GM23338 (cell line): ENCODE data around the gene RGS6. TPM values are rescaled to one million over a fixed set of nuclear protein-coding genes. Genes with fewer than 3 reads are reported as not detected.

Experiments
- ATAC-seq: fragments of 200-7000 bp; cut with Tn5 transposase; 3 replicates; pipeline ENCODE4 v1.9.1; 2020
- DNase-seq: peaks from one replicate; pipeline ENCODE4 v3.0.0-alpha.2; 2015; ENCODE audit warnings: low spot score
- H2AFZ ChIP-seq: fragments of 200-600 bp; sonication (generic); 2 replicates; pipeline ENCODE4 v1.8.0; 2016; ENCODE audit warnings: antibody characterized with exemption, mild to moderate bottlenecking, moderate library complexity
- H3F3A ChIP-seq: fragments of 200-600 bp; sonication (generic); replicated peaks from 2 replicates; pipeline ENCODE4 v1.8.0; 2017; ENCODE audit warnings: antibody characterized with exemption, mixed run types, low read depth
- H3K27ac ChIP-seq: fragments of 200-600 bp; sonication (generic); 2 replicates; pipeline ENCODE4 v1.6.1; 2016; ENCODE audit warnings: low read depth
- H3K27me3 ChIP-seq: fragments of 200-600 bp; sonication (generic); 2 replicates; pipeline ENCODE4 v1.8.0; 2016; ENCODE audit warnings: mild to moderate bottlenecking, mixed run types, moderate library complexity; ENCODE audit not compliant: insufficient read depth
- H3K36me3 ChIP-seq: fragments of 200-600 bp; sonication (generic); 2 replicates; pipeline ENCODE4 v1.8.0; 2016; ENCODE audit warnings: mild to moderate bottlenecking; ENCODE audit not compliant: insufficient read depth
- H3K4me1 ChIP-seq: fragments of 200-600 bp; sonication (generic); 2 replicates; pipeline ENCODE4 v1.8.0; 2016; ENCODE audit warnings: mild to moderate bottlenecking, moderate library complexity; ENCODE audit not compliant: insufficient read depth
- H3K4me2 ChIP-seq: fragments of 200-600 bp; sonication (generic); 2 replicates; pipeline ENCODE4 v1.7.1; 2017; ENCODE audit warnings: mixed run types
- H3K4me3 ChIP-seq: fragments of 200-600 bp; sonication (generic); 2 replicates; pipeline ENCODE4 v1.6.1; 2016; ENCODE audit warnings: mixed run types
- H3K79me2 ChIP-seq: fragments of 200-600 bp; sonication (generic); replicated peaks from 2 replicates; pipeline ENCODE4 v1.8.0; 2017; ENCODE audit warnings: mild to moderate bottlenecking; ENCODE audit not compliant: insufficient read depth
- H3K9me2 ChIP-seq: fragments of 200-600 bp; sonication (generic); 2 replicates; pipeline ENCODE4 v1.8.0; 2017; ENCODE audit not compliant: insufficient read depth
- H4K20me1 ChIP-seq: fragments of 200-600 bp; sonication (generic); replicated peaks from 2 replicates; pipeline ENCODE4 v1.8.0; 2017; ENCODE audit warnings: mild to moderate bottlenecking; ENCODE audit not compliant: insufficient read depth
- H3K27ac Mint-ChIP-seq: 2 replicates; pipeline ENCODE4 v1.8.0; 2020; ENCODE audit warnings: inconsistent platforms, mild to moderate bottlenecking, moderate library complexity, mixed read lengths
- H3K27me3 Mint-ChIP-seq: 3 replicates; pipeline ENCODE4 v1.8.0; 2022; ENCODE audit warnings: low read depth, mild to moderate bottlenecking, moderate library complexity, mixed read lengths, inconsistent platforms; ENCODE audit not compliant: insufficient read depth, poor library complexity
- H3K36me3 Mint-ChIP-seq: 3 replicates; pipeline ENCODE4 v1.8.0; 2021; ENCODE audit warnings: low read depth, mild to moderate bottlenecking, inconsistent platforms, moderate library complexity, mixed read lengths
- H3K4me1 Mint-ChIP-seq: 3 replicates; pipeline ENCODE4 v1.8.0; 2020; ENCODE audit warnings: mild to moderate bottlenecking, inconsistent platforms, mixed read lengths
- H3K4me3 Mint-ChIP-seq: 3 replicates; pipeline ENCODE4 v1.8.0; 2021; ENCODE audit warnings: moderate library complexity, mild to moderate bottlenecking, inconsistent platforms, mixed read lengths
- H3K9me3 Mint-ChIP-seq: 3 replicates; pipeline ENCODE4 v1.8.0; 2020; ENCODE audit warnings: moderate library complexity, mild to moderate bottlenecking, inconsistent platforms, mixed read lengths
- CREB1 ChIP-seq: fragments of 250-450 bp; sonication (Bioruptor Pico); IDR thresholded peaks from 2 replicates; pipeline ENCODE4 v1.5.0; 2020; ENCODE audit warnings: low read depth, mild to moderate bottlenecking, moderate library complexity
- EZH2phosphoT487 ChIP-seq: fragments of 200-600 bp; sonication (generic); IDR thresholded peaks from one replicate; pipeline ENCODE4 v1.8.1; 2018; ENCODE audit warnings: antibody characterized with exemption; ENCODE audit not compliant: unreplicated experiment
- NANOG ChIP-seq: IDR thresholded peaks from 2 replicates; pipeline ENCODE4 v1.6.1; 2016; ENCODE audit warnings: antibody characterized with exemption, borderline replicate concordance
- ZNF462 ChIP-seq: fragments of 250-450 bp; sonication (Bioruptor Pico); IDR thresholded peaks from 2 replicates; pipeline ENCODE4 v1.5.0; 2020; ENCODE audit warnings: mild to moderate bottlenecking, moderate library complexity
- polyA plus RNA-seq: library from polyadenylated mRNA; unstranded; fragments of >200 nt; fragmentation: Nextera tagmentation; extraction: Ambion mirVana; gene quantifications from 2 replicates; pipeline ENCODE4 v1.2.1, GENCODE V29; 2016
- total RNA-seq: library from RNA; depleted of rRNA; stranded (reverse); fragments of >200 nt; shearing (Covaris generic); gene quantifications from 2 replicates; pipeline ENCODE4 v1.2.3, GENCODE V29; 2014
- TF ChIP-seq, protein P1 (sequence below), 2 experiments: fragments of 200-600 bp in 1 of 2; sonication (generic) in 1 of 2; conservative IDR thresholded peaks; 2 replicates each; pipeline versions ENCODE4 v1.5.1 to v1.6.1; 2016 to 2017; ENCODE audit warnings: antibody characterized with exemption in 2 of 2, low read depth in 2 of 2, mild to moderate bottlenecking in 2 of 2, moderate library complexity in 1 of 2

RGS6 gene
- total and polyA plus RNA-seq, 2 experiments from 2014 or later: 0.66 to 0.83 TPM

- no peak overlapping the region for H3K27ac ChIP-seq
- H3K9me2 ChIP-seq: no peaks in the 10 kb centered on the region
- no peaks in the 10 kb centered on the region for H3K9me3 Mint-ChIP-seq
- H3K4me1 Mint-ChIP-seq: peaks cover 4% of the 10 kb centered on the region; the same call in 2 of the 3 replicates
- no peak overlapping the region for H3K4me3 Mint-ChIP-seq
- H3K4me1 ChIP-seq: no peaks in the 10 kb centered on the region
- no peak overlapping the region for H2AFZ ChIP-seq
- H3K27ac Mint-ChIP-seq: no peak overlapping the region
- TF ChIP-seq CREB1 (CRISPR knock-in tag): no peak
- TF ChIP-seq, protein P1, sequence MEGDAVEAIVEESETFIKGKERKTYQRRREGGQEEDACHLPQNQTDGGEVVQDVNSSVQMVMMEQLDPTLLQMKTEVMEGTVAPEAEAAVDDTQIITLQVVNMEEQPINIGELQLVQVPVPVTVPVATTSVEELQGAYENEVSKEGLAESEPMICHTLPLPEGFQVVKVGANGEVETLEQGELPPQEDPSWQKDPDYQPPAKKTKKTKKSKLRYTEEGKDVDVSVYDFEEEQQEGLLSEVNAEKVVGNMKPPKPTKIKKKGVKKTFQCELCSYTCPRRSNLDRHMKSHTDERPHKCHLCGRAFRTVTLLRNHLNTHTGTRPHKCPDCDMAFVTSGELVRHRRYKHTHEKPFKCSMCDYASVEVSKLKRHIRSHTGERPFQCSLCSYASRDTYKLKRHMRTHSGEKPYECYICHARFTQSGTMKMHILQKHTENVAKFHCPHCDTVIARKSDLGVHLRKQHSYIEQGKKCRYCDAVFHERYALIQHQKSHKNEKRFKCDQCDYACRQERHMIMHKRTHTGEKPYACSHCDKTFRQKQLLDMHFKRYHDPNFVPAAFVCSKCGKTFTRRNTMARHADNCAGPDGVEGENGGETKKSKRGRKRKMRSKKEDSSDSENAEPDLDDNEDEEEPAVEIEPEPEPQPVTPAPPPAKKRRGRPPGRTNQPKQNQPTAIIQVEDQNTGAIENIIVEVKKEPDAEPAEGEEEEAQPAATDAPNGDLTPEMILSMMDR (conservative IDR thresholded peaks at IDR 0.05; ENCODE audit: low read depth in 2 of 2): no peak
- TF ChIP-seq ZNF462 (CRISPR knock-in tag): no peak
- no peak for TF ChIP-seq NANOG
- TF ChIP-seq EZH2phosphoT487: no peak
- H3K79me2 ChIP-seq: no peaks in the 10 kb centered on the region
- no peak for DNase-seq
- H3K36me3 ChIP-seq: no peaks in the 10 kb centered on the region
- no peak overlapping the region for H3K4me3 ChIP-seq
- H3F3A ChIP-seq: no peaks in the 10 kb centered on the region
- peaks cover 10% of the 10 kb centered on the region for H3K27me3 Mint-ChIP-seq
- no peaks in the 10 kb centered on the region for H3K36me3 Mint-ChIP-seq
- H3K4me2 ChIP-seq: no peak overlapping the region
- ATAC-seq: no peak
- H3K27me3 ChIP-seq: no peaks in the 10 kb centered on the region
- H4K20me1 ChIP-seq: no peaks in the 10 kb centered on the region
These were observed 679.8 kb downstream of the RGS6 start for GRCh38 chr14:72612041-72612440.
